ENCODE measurements around the gene CLMN.
A peak's percentile ranks its signal among the peaks of the same experiment; 100 is the strongest.

CLMN gene

GRCh38 chr14:95319312-95320077 lies at the start of gene CLMN:
Gene CLMN (minus strand): TSS chr14:95319908. CDS start chr14:95319792, 116 bp downstream.
- DNase-seq: peak; percentile 51

- no peak for DNase-seq
These were observed 45.7 kb upstream of the CLMN start for GRCh38 chr14:95365401-95365800.

- DNase-seq: no peak
These were observed 44.9 kb upstream of the CLMN start for GRCh38 chr14:95364481-95365209.

GRCh38 chr14:95363468-95363954 lies 43.8 kb upstream of the CLMN start:
- no peak for DNase-seq

GRCh38 chr14:95362138-95362494 lies 42.4 kb upstream of the CLMN start:
- DNase-seq: no peak

GRCh38 chr14:95361373-95362137 lies 41.8 kb upstream of the CLMN start:
- peak; percentile 13 for DNase-seq

GRCh38 chr14:95360828-95361227 lies 41.1 kb upstream of the CLMN start:
- DNase-seq: no peak

GRCh38 chr14:95359994-95360826 lies 40.5 kb upstream of the CLMN start:
- no peak for DNase-seq

- DNase-seq: no peak
These were observed 36.6 kb upstream of the CLMN start for GRCh38 chr14:95356245-95356869.

GRCh38 chr14:95355422-95355821 lies 35.7 kb upstream of the CLMN start:
- no peak for DNase-seq

GRCh38 chr14:95354834-95355233 lies 35.1 kb upstream of the CLMN start:
- no peak for DNase-seq

- DNase-seq: no peak
These were observed 34.0 kb upstream of the CLMN start for GRCh38 chr14:95353664-95354063.

- DNase-seq: no peak
These were observed 33.3 kb upstream of the CLMN start for GRCh38 chr14:95353007-95353406.

- no peak for DNase-seq
These were observed 32.8 kb upstream of the CLMN start for GRCh38 chr14:95352481-95352880.

- no peak for DNase-seq
These were observed 29.5 kb upstream of the CLMN start for GRCh38 chr14:95349241-95349640.

- DNase-seq: peak; percentile 6
These were observed 28.8 kb upstream of the CLMN start for GRCh38 chr14:95348395-95349080.

GRCh38 chr14:95346820-95347219 lies 27.1 kb upstream of the CLMN start:
- no peak for DNase-seq

- no peak for DNase-seq
These were observed 26.6 kb upstream of the CLMN start for GRCh38 chr14:95346266-95346665.

- no peak for DNase-seq
These were observed 25.3 kb upstream of the CLMN start for GRCh38 chr14:95345032-95345431.

GRCh38 chr14:95344536-95344935 lies 24.8 kb upstream of the CLMN start:
- no peak for DNase-seq

GRCh38 chr14:95341564-95341963 lies 21.9 kb upstream of the CLMN start:
- no peak for DNase-seq

- DNase-seq: no peak
These were observed 21.4 kb upstream of the CLMN start for GRCh38 chr14:95341115-95341514.

Data from NCI-H1092 treated with DMSO at 0.1 percent for 48 hours (cell line).